ENCODE data around the gene SLC9A9.

The SLC9A9 gene

DNA sequence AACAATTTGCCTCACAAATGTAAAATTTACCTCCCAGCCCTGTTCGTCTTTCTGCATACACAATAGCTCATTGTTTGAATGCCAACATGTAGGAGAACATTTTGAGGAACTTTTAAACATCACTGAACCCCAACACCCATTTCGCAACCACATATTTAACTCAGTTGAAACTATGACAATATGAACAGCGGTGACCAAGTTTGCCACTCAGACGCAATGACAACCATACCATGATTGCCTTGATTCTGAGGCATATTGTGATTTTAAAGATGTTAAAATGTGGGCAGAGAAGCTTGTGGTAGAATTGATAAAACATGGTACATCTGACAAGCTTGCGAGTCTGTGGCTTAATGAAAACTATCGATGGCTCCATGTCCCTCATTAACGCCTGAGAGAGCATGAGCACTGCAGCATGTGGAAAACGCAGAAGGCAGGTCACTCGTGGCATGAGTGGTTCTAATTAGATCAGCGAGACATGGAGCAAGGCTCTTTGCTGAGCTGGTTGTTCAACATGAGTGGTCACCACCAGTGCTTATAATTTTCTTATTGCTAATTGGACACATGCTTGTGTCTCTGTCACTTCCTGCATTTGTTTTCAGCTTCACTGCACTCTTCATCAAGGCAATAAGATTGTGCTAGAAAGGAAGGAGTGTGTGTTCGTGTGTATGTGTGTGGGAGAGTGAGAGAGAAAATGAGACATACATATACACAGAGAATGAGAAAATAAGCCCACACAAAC lies 611.9 kb downstream of the SLC9A9 start:
- ChIA-PET POLR2A (no interaction called here), CTCF (no interaction called here)
- Histone ChIP-seq H3K36me3 (ENCODE audit: control insufficient read depth in 4 of 4, insufficient read depth in 4 of 4, low read length in 3 of 4) (no peaks in the 10 kb centered on the region), H3K9me3 (ENCODE audit: control extremely low read depth in 1 of 5, control insufficient read depth in 4 of 5, insufficient read depth in 2 of 5, low read depth in 1 of 5, low read length in 4 of 5) (peaks cover 0 to 4% (median 0%) of the 10 kb centered on the region in 5 experiments), H3K4me1 (ENCODE audit: control extremely low read depth in 1 of 4, control insufficient read depth in 4 of 4, insufficient read depth in 4 of 4, low read length in 3 of 4) (peaks cover 0 to 2% (median 0%) of the 10 kb centered on the region in 4 experiments), H3K27ac (ENCODE audit: insufficient read depth in 1 of 2, low read depth in 1 of 2, low read length in 2 of 2, poor library complexity in 1 of 2, severe bottlenecking in 2 of 2) (no peak overlapping the region), H3K27me3 (replicated peaks in 2 of 5; ENCODE audit: control insufficient read depth in 4 of 5, insufficient read depth in 5 of 5, low read length in 4 of 5) (no peaks in the 10 kb centered on the region), H3K4me3 (ENCODE audit: control insufficient read depth in 1 of 7, extremely low read depth in 1 of 7, insufficient read depth in 4 of 7, low read depth in 2 of 7, low read length in 6 of 7) (no peak overlapping the region)
- WGBS (ENCODE audit: insufficient coverage), result 98% methylated on average over 9 of the region's 11 CpGs
- DNase-seq, result no peak

DNA sequence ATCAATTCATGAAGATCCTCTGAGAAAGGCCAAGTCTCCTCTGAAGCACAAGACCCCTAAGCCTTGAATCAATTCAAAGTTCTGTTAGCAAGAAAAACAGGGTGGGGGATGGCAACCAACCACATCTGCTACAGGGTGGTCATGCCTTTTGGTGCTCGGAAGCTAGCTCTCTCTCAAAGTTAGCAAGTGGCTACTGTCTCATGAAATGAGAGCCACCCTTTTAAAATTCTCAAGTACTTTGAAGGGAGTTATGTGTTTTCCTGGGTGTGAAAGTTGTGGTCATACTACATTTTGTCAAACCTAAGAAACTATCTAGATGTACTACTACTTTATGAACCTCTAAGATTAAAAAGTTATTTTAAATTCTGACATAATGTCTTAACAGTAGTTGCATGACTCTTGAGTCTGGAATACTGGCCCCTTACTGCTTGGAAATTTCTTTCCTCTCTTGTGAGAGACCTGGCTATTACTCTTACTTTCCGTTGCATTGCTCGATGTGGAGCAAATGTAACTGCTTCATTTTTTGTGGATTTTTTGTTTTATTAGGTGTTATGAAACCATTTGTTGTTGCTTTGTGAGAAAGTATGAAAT lies 612.6 kb downstream of the SLC9A9 start:
- H3K27me3 ChIP-seq (replicated peaks in 2 of 5; ENCODE audit: control insufficient read depth in 4 of 5, insufficient read depth in 5 of 5, low read length in 4 of 5), result no peaks in the 10 kb centered on the region
- WGBS (ENCODE audit: insufficient coverage), result no CpG with 5 or more reads among the region's 3 CpGs
- no peak for DNase-seq
- H3K36me3 ChIP-seq (ENCODE audit: control insufficient read depth in 4 of 4, insufficient read depth in 4 of 4, low read length in 3 of 4), result no peaks in the 10 kb centered on the region
- peaks cover 0 to 2% (median 0%) of the 10 kb centered on the region in 4 experiments for H3K4me1 ChIP-seq (ENCODE audit: control extremely low read depth in 1 of 4, control insufficient read depth in 4 of 4, insufficient read depth in 4 of 4, low read length in 3 of 4)
- H3K27ac ChIP-seq (ENCODE audit: insufficient read depth in 1 of 2, low read depth in 1 of 2, low read length in 2 of 2, poor library complexity in 1 of 2, severe bottlenecking in 2 of 2), result no peak overlapping the region
- POLR2A ChIA-PET, result no interaction called here
- H3K9me3 ChIP-seq (ENCODE audit: control extremely low read depth in 1 of 5, control insufficient read depth in 4 of 5, insufficient read depth in 2 of 5, low read depth in 1 of 5, low read length in 4 of 5), result peaks cover 0 to 4% (median 0%) of the 10 kb centered on the region in 5 experiments
- CTCF ChIA-PET, result no interaction called here
- no peak overlapping the region for H3K4me3 ChIP-seq (ENCODE audit: control insufficient read depth in 1 of 7, extremely low read depth in 1 of 7, insufficient read depth in 4 of 7, low read depth in 2 of 7, low read length in 6 of 7)

DNA sequence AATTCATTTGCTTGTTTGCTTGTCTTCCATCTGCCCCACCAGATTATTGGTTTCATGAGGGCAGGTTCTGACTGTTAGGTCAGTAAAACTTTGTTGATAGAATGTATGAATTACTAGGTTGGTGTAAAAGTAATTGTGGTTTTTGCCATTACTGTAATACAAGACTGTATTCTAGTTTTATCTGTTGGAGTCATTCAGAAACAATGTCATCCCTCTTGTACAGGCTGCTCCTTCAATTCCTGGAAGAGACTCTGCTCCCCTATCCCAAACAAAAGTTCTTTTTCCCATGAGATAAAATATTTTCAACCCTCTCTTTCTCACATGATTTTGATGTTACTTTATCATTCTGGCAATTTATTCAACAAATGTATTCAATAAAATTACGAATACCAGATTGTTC lies 613.7 kb downstream of the SLC9A9 start:
- Histone ChIP-seq H3K4me1 (ENCODE audit: control extremely low read depth in 1 of 4, control insufficient read depth in 4 of 4, insufficient read depth in 4 of 4, low read length in 3 of 4) (peaks cover 0 to 2% (median 0%) of the 10 kb centered on the region in 4 experiments), H3K27ac (ENCODE audit: insufficient read depth in 1 of 2, low read depth in 1 of 2, low read length in 2 of 2, poor library complexity in 1 of 2, severe bottlenecking in 2 of 2) (no peak overlapping the region), H3K36me3 (ENCODE audit: control insufficient read depth in 4 of 4, insufficient read depth in 4 of 4, low read length in 3 of 4) (no peaks in the 10 kb centered on the region), H3K4me3 (ENCODE audit: control insufficient read depth in 1 of 7, extremely low read depth in 1 of 7, insufficient read depth in 4 of 7, low read depth in 2 of 7, low read length in 6 of 7) (no peak overlapping the region), H3K9me3 (ENCODE audit: control extremely low read depth in 1 of 5, control insufficient read depth in 4 of 5, insufficient read depth in 2 of 5, low read depth in 1 of 5, low read length in 4 of 5) (peaks cover 0 to 4% (median 0%) of the 10 kb centered on the region in 5 experiments), H3K27me3 (replicated peaks in 2 of 5; ENCODE audit: control insufficient read depth in 4 of 5, insufficient read depth in 5 of 5, low read length in 4 of 5) (no peaks in the 10 kb centered on the region)
- CTCF ChIA-PET, result interaction anchor here (1.1 kb wide), 1 partner anchor 9 kb away, joined by 3 read pairs; no protein-coding TSS in a partner anchor
- POLR2A ChIA-PET, result no interaction called here
- no peak for DNase-seq
- no CpG with 5 or more reads among the region's 1 CpG for WGBS (ENCODE audit: insufficient coverage)

DNA sequence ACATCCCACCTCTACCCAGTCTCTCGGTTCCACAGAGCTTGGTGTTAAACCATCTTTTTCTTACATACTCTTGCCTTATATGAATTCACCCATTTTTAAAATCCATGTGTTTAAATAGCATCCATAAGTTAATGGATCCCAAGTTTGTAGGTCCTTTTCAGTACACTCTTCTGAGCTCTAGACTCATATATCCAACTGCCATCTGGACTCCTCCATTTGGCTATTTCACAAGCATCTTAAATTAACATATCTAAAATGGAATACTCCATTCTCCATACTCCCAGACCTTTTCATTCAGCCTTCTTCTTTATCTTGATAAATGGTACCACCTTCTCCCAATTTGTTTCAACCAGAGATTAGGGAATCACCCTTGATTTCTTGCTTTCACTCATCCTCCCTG lies 615.3 kb downstream of the SLC9A9 start:
- H3K27me3 ChIP-seq (replicated peaks in 2 of 5; ENCODE audit: control insufficient read depth in 4 of 5, insufficient read depth in 5 of 5, low read length in 4 of 5), result no peaks in the 10 kb centered on the region

DNA sequence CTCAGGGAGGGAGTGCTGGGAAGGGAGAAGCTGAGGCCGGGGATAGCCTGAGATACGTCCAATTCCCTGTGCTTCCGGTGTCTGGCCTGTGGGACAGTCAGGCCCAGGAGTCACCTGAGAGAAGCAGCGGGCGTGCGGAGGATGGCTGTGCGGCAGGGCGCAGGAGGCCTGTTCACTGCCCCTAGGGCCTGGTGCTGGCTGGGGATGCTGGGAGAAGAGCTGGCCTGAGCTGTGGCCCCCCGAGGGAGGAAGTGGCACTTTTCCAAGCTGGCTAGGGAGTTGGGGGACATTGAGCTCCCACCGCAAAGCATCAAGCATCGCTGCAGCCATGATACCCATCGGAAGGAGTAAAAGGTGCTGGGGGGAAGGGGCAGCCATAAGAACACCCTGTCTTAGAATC lies 619.9 kb downstream of the SLC9A9 start:
- Histone ChIP-seq H3K4me1 (ENCODE audit: control extremely low read depth in 1 of 4, control insufficient read depth in 4 of 4, insufficient read depth in 4 of 4, low read length in 3 of 4) (no peaks in the 10 kb centered on the region), H3K9me3 (ENCODE audit: control extremely low read depth in 1 of 5, control insufficient read depth in 4 of 5, insufficient read depth in 2 of 5, low read depth in 1 of 5, low read length in 4 of 5) (no peaks in the 10 kb centered on the region), H3K36me3 (ENCODE audit: control insufficient read depth in 4 of 4, insufficient read depth in 4 of 4, low read length in 3 of 4) (no peaks in the 10 kb centered on the region), H3K27ac (ENCODE audit: insufficient read depth in 1 of 2, low read depth in 1 of 2, low read length in 2 of 2, poor library complexity in 1 of 2, severe bottlenecking in 2 of 2) (no peak overlapping the region), H3K4me3 (ENCODE audit: control insufficient read depth in 1 of 7, extremely low read depth in 1 of 7, insufficient read depth in 4 of 7, low read depth in 2 of 7, low read length in 6 of 7) (no peak overlapping the region), H3K27me3 (replicated peaks in 2 of 5; ENCODE audit: control insufficient read depth in 4 of 5, insufficient read depth in 5 of 5, low read length in 4 of 5) (no peaks in the 10 kb centered on the region)
- DNase-seq, result no peak
- POLR2A ChIA-PET, result no interaction called here
- WGBS (ENCODE audit: insufficient coverage), result 91% methylated on average over 9 of the region's 12 CpGs
- CTCF ChIA-PET, result interaction anchor here (1.0 kb wide), 1 partner anchor 107 kb away, joined by 3 read pairs; no protein-coding TSS in a partner anchor

More for the DNA sequence above, 615.3 kb downstream of the SLC9A9 start:
- WGBS (ENCODE audit: insufficient coverage), result 100% methylated on average over 1 of the region's 1 CpG
- CTCF ChIA-PET, result no interaction called here
- Histone ChIP-seq H3K36me3 (ENCODE audit: control insufficient read depth in 4 of 4, insufficient read depth in 4 of 4, low read length in 3 of 4) (no peaks in the 10 kb centered on the region), H3K4me1 (ENCODE audit: control extremely low read depth in 1 of 4, control insufficient read depth in 4 of 4, insufficient read depth in 4 of 4, low read length in 3 of 4) (peaks cover 0 to 2% (median 0%) of the 10 kb centered on the region in 4 experiments), H3K27ac (ENCODE audit: insufficient read depth in 1 of 2, low read depth in 1 of 2, low read length in 2 of 2, poor library complexity in 1 of 2, severe bottlenecking in 2 of 2) (no peak overlapping the region), H3K4me3 (ENCODE audit: control insufficient read depth in 1 of 7, extremely low read depth in 1 of 7, insufficient read depth in 4 of 7, low read depth in 2 of 7, low read length in 6 of 7) (no peak overlapping the region), H3K9me3 (ENCODE audit: control extremely low read depth in 1 of 5, control insufficient read depth in 4 of 5, insufficient read depth in 2 of 5, low read depth in 1 of 5, low read length in 4 of 5) (peaks cover 0 to 4% (median 0%) of the 10 kb centered on the region in 5 experiments)
- POLR2A ChIA-PET, result no interaction called here
- DNase-seq, result no peak

DNA sequence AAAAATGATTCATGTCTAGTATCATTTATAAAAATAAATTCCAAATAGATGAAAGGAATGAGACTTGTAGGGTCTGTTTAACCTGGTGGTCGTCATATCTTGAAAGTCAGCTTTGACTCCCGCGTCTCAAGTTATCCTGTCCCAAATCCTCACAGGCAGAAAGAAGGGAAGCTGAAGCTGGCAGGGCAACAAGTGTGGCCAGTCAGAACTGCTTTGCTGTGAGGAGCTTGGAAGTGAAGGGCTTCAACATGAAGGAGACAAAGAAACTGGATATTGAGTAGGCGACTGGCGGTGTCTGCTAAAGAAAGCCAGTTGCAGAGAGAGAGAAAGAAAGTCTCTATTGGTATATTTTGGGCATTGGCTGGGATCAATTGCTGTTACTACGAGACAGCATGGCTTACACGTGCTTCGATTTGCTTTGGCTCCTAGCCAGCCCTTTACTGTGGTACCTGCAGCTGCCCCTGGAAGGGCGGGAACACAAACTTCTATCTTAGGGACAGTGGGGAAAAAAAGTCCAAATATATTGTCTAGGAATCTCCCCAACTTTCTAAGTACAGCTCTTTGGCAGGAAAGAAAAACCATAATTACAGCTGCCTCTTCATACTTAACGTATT lies 621.5 kb downstream of the SLC9A9 start:
- DNase-seq, result no peak
- Histone ChIP-seq H3K4me1 (ENCODE audit: control extremely low read depth in 1 of 4, control insufficient read depth in 4 of 4, insufficient read depth in 4 of 4, low read length in 3 of 4) (no peaks in the 10 kb centered on the region), H3K9me3 (ENCODE audit: control extremely low read depth in 1 of 5, control insufficient read depth in 4 of 5, insufficient read depth in 2 of 5, low read depth in 1 of 5, low read length in 4 of 5) (no peaks in the 10 kb centered on the region), H3K36me3 (ENCODE audit: control insufficient read depth in 4 of 4, insufficient read depth in 4 of 4, low read length in 3 of 4) (no peaks in the 10 kb centered on the region), H3K27ac (ENCODE audit: insufficient read depth in 1 of 2, low read depth in 1 of 2, low read length in 2 of 2, poor library complexity in 1 of 2, severe bottlenecking in 2 of 2) (no peak overlapping the region), H3K4me3 (ENCODE audit: control insufficient read depth in 1 of 7, extremely low read depth in 1 of 7, insufficient read depth in 4 of 7, low read depth in 2 of 7, low read length in 6 of 7) (no peak overlapping the region), H3K27me3 (replicated peaks in 2 of 5; ENCODE audit: control insufficient read depth in 4 of 5, insufficient read depth in 5 of 5, low read length in 4 of 5) (no peaks in the 10 kb centered on the region)
- ChIA-PET POLR2A (no interaction called here), CTCF (no interaction called here)
- WGBS (ENCODE audit: insufficient coverage), result 93% methylated on average over 9 of the region's 10 CpGs

DNA sequence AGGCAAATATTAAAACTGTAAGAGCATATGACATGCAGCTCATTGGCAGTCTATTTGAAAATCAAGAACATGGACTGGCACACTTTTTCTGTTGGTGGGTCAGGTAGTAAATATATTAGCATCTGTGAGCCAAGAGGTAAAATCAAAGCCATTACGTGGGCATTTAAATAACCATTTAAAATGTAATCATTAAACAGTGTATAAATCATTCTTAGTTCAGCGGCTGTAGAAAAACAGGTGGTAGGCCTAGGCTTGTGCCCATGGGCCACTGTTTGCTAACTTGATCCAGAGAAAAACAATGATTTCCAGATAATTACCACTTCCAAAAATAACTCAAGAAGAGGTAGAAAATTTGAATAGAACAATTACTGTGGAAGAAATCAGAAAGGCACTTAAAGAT lies 623.6 kb downstream of the SLC9A9 start:
- WGBS (ENCODE audit: insufficient coverage), result no CpG with 5 or more reads among the region's 2 CpGs
- Histone ChIP-seq H3K27me3 (replicated peaks in 2 of 5; ENCODE audit: control insufficient read depth in 4 of 5, insufficient read depth in 5 of 5, low read length in 4 of 5) (no peaks in the 10 kb centered on the region), H3K36me3 (ENCODE audit: control insufficient read depth in 4 of 4, insufficient read depth in 4 of 4, low read length in 3 of 4) (no peaks in the 10 kb centered on the region), H3K4me1 (ENCODE audit: control extremely low read depth in 1 of 4, control insufficient read depth in 4 of 4, insufficient read depth in 4 of 4, low read length in 3 of 4) (no peaks in the 10 kb centered on the region), H3K9me3 (ENCODE audit: control extremely low read depth in 1 of 5, control insufficient read depth in 4 of 5, insufficient read depth in 2 of 5, low read depth in 1 of 5, low read length in 4 of 5) (no peaks in the 10 kb centered on the region), H3K27ac (ENCODE audit: insufficient read depth in 1 of 2, low read depth in 1 of 2, low read length in 2 of 2, poor library complexity in 1 of 2, severe bottlenecking in 2 of 2) (no peak overlapping the region), H3K4me3 (ENCODE audit: control insufficient read depth in 1 of 7, extremely low read depth in 1 of 7, insufficient read depth in 4 of 7, low read depth in 2 of 7, low read length in 6 of 7) (no peak overlapping the region)
- ChIA-PET CTCF (no interaction called here), POLR2A (no interaction called here)
- DNase-seq, result no peak

Measured in common myeloid progenitor, CD34-positive (primary cell).